GM19397 (cell line): Measurements from ENCODE around the gene CCDC192.
"Not testable (repeated sequence)": the region's sequence is repeated elsewhere in the genome, so short reads cannot be mapped to it uniquely, and the experiment has no call there.

Experiments used
- ATAC-seq: cut with Tn5 transposase; IDR thresholded peaks from one replicate; pipeline ENCODE4 v1.9.1; 2021; ENCODE audit warnings: mild to moderate bottlenecking, moderate library complexity; ENCODE audit not compliant: unreplicated experiment

CCDC192 gene

GRCh38 chr5:127697894-127698600 is 5.1 kb upstream of the CCDC192 start:
- no peak for ATAC-seq

- no peak for ATAC-seq
These were observed 3.8 kb upstream of the CCDC192 start for GRCh38 chr5:127699416-127699815.

- ATAC-seq, result no peak
These were observed 2.9 kb upstream of the CCDC192 start for GRCh38 chr5:127700237-127700766.

- ATAC-seq, result no peak
These were observed 757 bp upstream of the CCDC192 start for GRCh38 chr5:127702434-127702833.

- no peak for ATAC-seq
These were observed 2.1 kb downstream of the CCDC192 start for GRCh38 chr5:127705120-127705892.

- ATAC-seq, result no peak
These were observed 3.5 kb downstream of the CCDC192 start for GRCh38 chr5:127706691-127707090.

GRCh38 chr5:127707209-127707608 is 4.0 kb downstream of the CCDC192 start:
- ATAC-seq, result no peak

GRCh38 chr5:127713083-127713482 is 9.9 kb downstream of the CCDC192 start:
- not testable (repeated sequence) for ATAC-seq

- ATAC-seq, result no peak
These were observed 15.0 kb downstream of the CCDC192 start for GRCh38 chr5:127718181-127718580.

GRCh38 chr5:127723571-127723970 is 20.4 kb downstream of the CCDC192 start:
- no peak for ATAC-seq

- no peak for ATAC-seq
These were observed 22.5 kb downstream of the CCDC192 start for GRCh38 chr5:127725673-127726072.

GRCh38 chr5:127732963-127733362 is 29.8 kb downstream of the CCDC192 start:
- ATAC-seq, result no peak

GRCh38 chr5:127739348-127739747 is 36.2 kb downstream of the CCDC192 start:
- ATAC-seq, result not testable (repeated sequence)

GRCh38 chr5:127739807-127740384 is 36.7 kb downstream of the CCDC192 start:
- ATAC-seq, result no peak

GRCh38 chr5:127741412-127741811 is 38.2 kb downstream of the CCDC192 start:
- ATAC-seq, result no peak

GRCh38 chr5:127744241-127744640 is 41.0 kb downstream of the CCDC192 start:
- ATAC-seq, result no peak

- ATAC-seq, result no peak
These were observed 43.6 kb downstream of the CCDC192 start for GRCh38 chr5:127746756-127747155.

GRCh38 chr5:127752503-127753265 is 49.5 kb downstream of the CCDC192 start:
- not testable (repeated sequence) for ATAC-seq

- ATAC-seq, result no peak
These were observed 51.1 kb downstream of the CCDC192 start for GRCh38 chr5:127754259-127754658.

- no peak for ATAC-seq
These were observed 51.5 kb downstream of the CCDC192 start for GRCh38 chr5:127754706-127755105.

GRCh38 chr5:127757576-127757975 is 54.4 kb downstream of the CCDC192 start:
- peak; percentile 82 for ATAC-seq
